CD14-positive monocyte (primary cell): ENCODE data around the gene TMEM192. TPM values are rescaled to one million over a fixed set of nuclear protein-coding genes. Genes with fewer than 3 reads are reported as not detected.

Source experiments
- DNase-seq, 3 donors: peaks; one replicate each; pipeline ENCODE4 v3.0.0-alpha.2; 2011 to 2022
- H2AFZ ChIP-seq: 2 replicates; pipeline ENCODE4 v1.6.0; 2012; ENCODE audit warnings: mild to moderate bottlenecking, low read depth, low read length, inconsistent platforms; ENCODE audit not compliant: insufficient read depth, poor library complexity, severe bottlenecking
- H3K27ac ChIP-seq, 2 donors: 1 replicate in 1 of 2; 2 replicates in 1 of 2; pipeline ENCODE4 v1.5.1; 2012 to 2013; ENCODE audit warnings: low read length in 2 of 2, control low read depth in 1 of 2, inconsistent platforms in 1 of 2, low read depth in 1 of 2, mild to moderate bottlenecking in 1 of 2
- H3K27me3 ChIP-seq, 2 donors: one replicate each; pipeline versions ENCODE4 v1.6.0 to v1.6.1; 2011 to 2013; ENCODE audit warnings: low read length in 2 of 2; ENCODE audit not compliant: control insufficient read depth in 2 of 2, insufficient read depth in 2 of 2
- H3K36me3 ChIP-seq, 2 donors: replicated peaks in 1 of 2; 1 replicate in 1 of 2; 2 replicates in 1 of 2; pipeline versions ENCODE4 v1.5.1 to v1.6.1; 2012 to 2013; ENCODE audit warnings: low read length in 2 of 2, control low read depth in 1 of 2, inconsistent platforms in 1 of 2, mild to moderate bottlenecking in 1 of 2; ENCODE audit not compliant: insufficient read depth in 2 of 2, control insufficient read depth in 1 of 2
- H3K4me1 ChIP-seq, 2 donors: 1 replicate in 1 of 2; 2 replicates in 1 of 2; pipeline versions ENCODE4 v1.5.1 to v1.6.1; 2012 to 2013; ENCODE audit warnings: low read length in 2 of 2, control low read depth in 1 of 2, inconsistent platforms in 1 of 2, mild to moderate bottlenecking in 1 of 2, moderate library complexity in 1 of 2; ENCODE audit not compliant: insufficient read depth in 2 of 2, control insufficient read depth in 1 of 2
- H3K4me2 ChIP-seq: replicated peaks from 2 replicates; pipeline ENCODE3; 2012; ENCODE audit warnings: low read length, moderate library complexity, mild to moderate bottlenecking; ENCODE audit not compliant: poor library complexity, severe bottlenecking; ENCODE audit errors: extremely low read depth
- H3K4me3 ChIP-seq, 3 experiments: fragments of 200-600 bp in 1 of 3; sonication (generic) in 1 of 3; replicated peaks in 1 of 3; 1 replicate in 2 of 3; 2 replicates in 1 of 3; pipeline ENCODE4 v1.5.1; 2011 to 2013; ENCODE audit warnings: low read length in 3 of 3, mild to moderate bottlenecking in 3 of 3, control low read depth in 2 of 3, low read depth in 2 of 3, inconsistent platforms in 1 of 3, moderate library complexity in 1 of 3
- H3K79me2 ChIP-seq: 2 replicates; pipeline ENCODE4 v1.6.0; 2012; ENCODE audit warnings: mild to moderate bottlenecking, control low read depth, inconsistent platforms, low read length, moderate library complexity; ENCODE audit not compliant: insufficient read depth
- H3K9ac ChIP-seq: 2 replicates; pipeline ENCODE4 v1.6.0; 2017; ENCODE audit warnings: low read length, mild to moderate bottlenecking; ENCODE audit not compliant: insufficient read depth, poor library complexity, severe bottlenecking
- H3K9me3 ChIP-seq, 2 donors: replicated peaks in 1 of 2; 1 replicate in 1 of 2; 2 replicates in 1 of 2; pipeline versions ENCODE4 v1.5.1 to v1.6.1; 2012 to 2013; ENCODE audit warnings: low read length in 2 of 2, control low read depth in 1 of 2; ENCODE audit not compliant: control insufficient read depth in 1 of 2, insufficient read depth in 1 of 2
- H4K20me1 ChIP-seq: 2 replicates; pipeline ENCODE4 v1.6.0; 2012; ENCODE audit warnings: mild to moderate bottlenecking, low read length, control low read depth, moderate library complexity; ENCODE audit not compliant: insufficient read depth
- H3K27ac Mint-ChIP-seq, 7 donors: one replicate each; pipeline ENCODE4 v1.8.0; 2020; ENCODE audit warnings: mild to moderate bottlenecking in 7 of 7, mixed read lengths in 7 of 7, moderate library complexity in 6 of 7, inconsistent platforms in 2 of 7
- H3K27me3 Mint-ChIP-seq, 3 donors: one replicate each; pipeline ENCODE4 v1.8.0; 2021 to 2022; ENCODE audit warnings: low read depth in 3 of 3, mild to moderate bottlenecking in 3 of 3, mixed read lengths in 3 of 3, moderate library complexity in 3 of 3, inconsistent platforms in 1 of 3
- H3K36me3 Mint-ChIP-seq, 2 donors: one replicate each; pipeline ENCODE4 v1.8.0; 2020; ENCODE audit warnings: mixed read lengths in 2 of 2, inconsistent platforms in 1 of 2, mild to moderate bottlenecking in 1 of 2
- H3K4me1 Mint-ChIP-seq: one replicate; pipeline ENCODE4 v1.8.0; 2020; ENCODE audit warnings: mild to moderate bottlenecking, mixed read lengths
- H3K4me3 Mint-ChIP-seq, 2 donors: one replicate each; pipeline ENCODE4 v1.8.0; 2020; ENCODE audit warnings: mild to moderate bottlenecking in 2 of 2, mixed read lengths in 2 of 2, moderate library complexity in 1 of 2
- H3K9me3 Mint-ChIP-seq, 7 donors: one replicate each; pipeline ENCODE4 v1.8.0; 2020 to 2022; ENCODE audit warnings: mixed read lengths in 7 of 7, mild to moderate bottlenecking in 6 of 7, moderate library complexity in 6 of 7, inconsistent platforms in 2 of 7
- CTCF ChIP-seq: fragments of 200-600 bp; IDR thresholded peaks from one replicate; pipeline ENCODE4 v1.8.0; 2022; ENCODE audit warnings: antibody characterized with exemption, mild to moderate bottlenecking
- WGBS: methylation state at CpG from one replicate; pipeline ENCODE4 v1.1.5; 2013; ENCODE audit warnings: missing lambda C conversion rate; ENCODE audit not compliant: insufficient coverage; 5-methylcytosine and 5-hydroxymethylcytosine counted together
- intact Hi-C, 2 donors: fragments of 100-400 bp; cut with micrococcal nuclease; formaldehyde crosslinking; loops; one replicate each; pipeline versions ENCODE4 v1.15.0 to v1.15.1; 2023
- polyA plus RNA-seq, 3 donors: library from polyadenylated mRNA; depleted of rRNA in 1 of 3; unstranded in 2 of 3; stranded (reverse) in 1 of 3; fragments of 300-500 nt in 2 of 3; fragments of >200 nt in 1 of 3; fragmentation: Illumina TruSeq in 2 of 3; gene quantifications; 1 replicate in 2 of 3; 2 replicates in 1 of 3; pipeline ENCODE4 v1.2.3, GENCODE V29; 2012 to 2021

TMEM192 gene
- polyA plus RNA-seq, 3 donors, result 7.3 to 22.4 (median 15.5) TPM

- Mint-ChIP-seq H3K27me3 (peaks cover 0 to 1% (median 1%) of the 10 kb centered on the region in 3 donors), H3K4me1 (no peaks in the 10 kb centered on the region), H3K36me3 (no peaks in the 10 kb centered on the region), H3K27ac (no peak overlapping the region), H3K4me3 (no peak overlapping the region), H3K9me3 (peaks cover 2 to 9% (median 5%) of the 10 kb centered on the region in 7 donors)
- Histone ChIP-seq H3K4me1 (no peaks in the 10 kb centered on the region), H3K4me3 (no peak overlapping the region), H3K9ac (no peak overlapping the region), H3K27ac (no peak overlapping the region), H3K27me3 (no peaks in the 10 kb centered on the region), H3K79me2 (no peaks in the 10 kb centered on the region), H2AFZ (no peak overlapping the region), H4K20me1 (no peaks in the 10 kb centered on the region), H3K9me3 (no peaks in the 10 kb centered on the region), H3K36me3 (no peaks in the 10 kb centered on the region), H3K4me2 (no peak overlapping the region)
- TF ChIP-seq CTCF, result no peak
- DNase-seq, result no peak
- 92% methylated on average over 1 of the region's 4 CpGs for WGBS
- intact Hi-C loops, result no loop called here
Measured at GRCh38 chr4:165152527-165152926, 39.9 kb upstream of the TMEM192 start.

GRCh38 chr4:165151734-165152133, 39.1 kb upstream of the TMEM192 start:
- DNase-seq, result no peak
- Histone ChIP-seq H3K27me3 (no peaks in the 10 kb centered on the region), H3K36me3 (no peaks in the 10 kb centered on the region), H3K27ac (no peak overlapping the region), H2AFZ (no peak overlapping the region), H3K4me1 (no peaks in the 10 kb centered on the region), H3K4me2 (no peak overlapping the region), H3K79me2 (no peaks in the 10 kb centered on the region), H3K4me3 (no peak overlapping the region), H3K9ac (no peak overlapping the region), H3K9me3 (no peaks in the 10 kb centered on the region), H4K20me1 (no peaks in the 10 kb centered on the region)
- Mint-ChIP-seq H3K27me3 (peaks cover 0 to 1% (median 1%) of the 10 kb centered on the region in 3 donors), H3K4me3 (no peak overlapping the region), H3K27ac (no peak overlapping the region), H3K9me3 (peaks cover 0 to 5% (median 3%) of the 10 kb centered on the region in 7 donors), H3K36me3 (no peaks in the 10 kb centered on the region), H3K4me1 (no peaks in the 10 kb centered on the region)
- TF ChIP-seq CTCF, result no peak
- intact Hi-C loops, result no loop called here
